GM19452 (cell line): ENCODE results near the gene ERICH2.

Source experiments
- ATAC-seq: cut with Tn5 transposase; IDR thresholded peaks from one replicate; pipeline ENCODE4 v1.9.1; 2021; ENCODE audit not compliant: unreplicated experiment

Gene ERICH2

GRCh38 chr2:170761572-170761971, 8.6 kb upstream of the ERICH2 start:
- ATAC-seq = no peak

GRCh38 chr2:170762760-170763159, 7.4 kb upstream of the ERICH2 start:
- no peak for ATAC-seq

- ATAC-seq = no peak
These were observed 6.9 kb upstream of the ERICH2 start for GRCh38 chr2:170763232-170763631.

- no peak for ATAC-seq
These were observed 5.3 kb upstream of the ERICH2 start for GRCh38 chr2:170764880-170765261.

- no peak for ATAC-seq
These were observed 3.5 kb upstream of the ERICH2 start for GRCh38 chr2:170766693-170767092.

- ATAC-seq = peak; percentile 79
These were observed 635 bp downstream of the ERICH2 start for GRCh38 chr2:170770606-170771420.

GRCh38 chr2:170771421-170771937, 1.3 kb downstream of the ERICH2 start:
- no peak for ATAC-seq

- ATAC-seq = no peak
These were observed 2.1 kb downstream of the ERICH2 start for GRCh38 chr2:170772295-170772694.

GRCh38 chr2:170774074-170774473, 3.9 kb downstream of the ERICH2 start:
- ATAC-seq = no peak

GRCh38 chr2:170778900-170779299, 8.7 kb downstream of the ERICH2 start:
- no peak for ATAC-seq

GRCh38 chr2:170779304-170779703, 9.1 kb downstream of the ERICH2 start:
- ATAC-seq = no peak

- ATAC-seq = no peak
These were observed 12.5 kb downstream of the ERICH2 start for GRCh38 chr2:170782673-170783072.

GRCh38 chr2:170783549-170783948, 13.4 kb downstream of the ERICH2 start:
- no peak for ATAC-seq

GRCh38 chr2:170798996-170799395, 28.8 kb downstream of the ERICH2 start:
- ATAC-seq = no peak

GRCh38 chr2:170806548-170806947, 36.4 kb downstream of the ERICH2 start:
- no peak for ATAC-seq

GRCh38 chr2:170812710-170813600, 42.8 kb downstream of the ERICH2 start:
- ATAC-seq = no peak

- ATAC-seq = no peak
These were observed 43.7 kb downstream of the ERICH2 start for GRCh38 chr2:170813611-170814532.

- no peak for ATAC-seq
These were observed 44.5 kb downstream of the ERICH2 start for GRCh38 chr2:170814533-170815230.

- no peak for ATAC-seq
These were observed 45.1 kb downstream of the ERICH2 start for GRCh38 chr2:170815311-170815710.
